Medulla oblongata (tissue), 1 donor: ENCODE data around the gene SULT1E1.

Source experiments
- DNase-seq: peaks from one replicate; pipeline ENCODE4 v3.0.0-alpha.2; 2015; ENCODE audit errors: extremely low spot score

SULT1E1 gene

GRCh38 chr4:69860052-69860451 lies at the start of gene SULT1E1:
Gene SULT1E1, minus strand, starts transcription at chr4:69860145. Its CDS starts 2,501 bp downstream, at chr4:69857644.
- DNase-seq, result no peak

- DNase-seq, result no peak
These were observed 49.2 kb upstream of the SULT1E1 start for GRCh38 chr4:69909195-69909594.

- no peak for DNase-seq
These were observed 47.2 kb upstream of the SULT1E1 start for GRCh38 chr4:69907151-69907550.

- DNase-seq, result no peak
These were observed 36.7 kb upstream of the SULT1E1 start for GRCh38 chr4:69896530-69897116.

GRCh38 chr4:69894721-69895120 lies 34.8 kb upstream of the SULT1E1 start:
- no peak for DNase-seq

- DNase-seq, result no peak
These were observed 34.2 kb upstream of the SULT1E1 start for GRCh38 chr4:69894186-69894585.

- DNase-seq, result no peak
These were observed 28.4 kb upstream of the SULT1E1 start for GRCh38 chr4:69888336-69888735.

GRCh38 chr4:69882150-69882549 lies 22.2 kb upstream of the SULT1E1 start:
- DNase-seq, result no peak

GRCh38 chr4:69881173-69881773 lies 21.3 kb upstream of the SULT1E1 start:
- DNase-seq, result peak; percentile 49

GRCh38 chr4:69878250-69878649 lies 18.3 kb upstream of the SULT1E1 start:
- DNase-seq, result no peak

- no peak for DNase-seq
These were observed 17.5 kb upstream of the SULT1E1 start for GRCh38 chr4:69877453-69877852.

GRCh38 chr4:69876071-69876470 lies 16.1 kb upstream of the SULT1E1 start:
- DNase-seq, result no peak

GRCh38 chr4:69875576-69875975 lies 15.6 kb upstream of the SULT1E1 start:
- DNase-seq, result no peak

GRCh38 chr4:69874507-69874906 lies 14.6 kb upstream of the SULT1E1 start:
- DNase-seq, result no peak

- DNase-seq, result no peak
These were observed 1.8 kb upstream of the SULT1E1 start for GRCh38 chr4:69861756-69862155.

GRCh38 chr4:69860521-69861298 lies 765 bp upstream of the SULT1E1 start:
- DNase-seq, result no peak

- no peak for DNase-seq
These were observed 732 bp downstream of the SULT1E1 start for GRCh38 chr4:69859140-69859685.

- no peak for DNase-seq
These were observed 1.3 kb downstream of the SULT1E1 start for GRCh38 chr4:69858690-69859089.

- no peak for DNase-seq
These were observed 4.1 kb downstream of the SULT1E1 start for GRCh38 chr4:69855822-69856221.

GRCh38 chr4:69849969-69850368 lies 10.0 kb downstream of the SULT1E1 start:
- no peak for DNase-seq

- DNase-seq, result no peak
These were observed 10.6 kb downstream of the SULT1E1 start for GRCh38 chr4:69849297-69849696.

GRCh38 chr4:69848028-69848427 lies 11.9 kb downstream of the SULT1E1 start:
- no peak for DNase-seq

GRCh38 chr4:69843932-69844331 lies 16.0 kb downstream of the SULT1E1 start:
- DNase-seq, result no peak
